Prostate gland (tissue), 2 donors: Measurements from ENCODE around the gene TIMP2. TPM values are rescaled to one million over a fixed set of nuclear protein-coding genes. Genes with fewer than 3 reads are reported as not detected.

Experiments used
- DNase-seq: peaks from one replicate; pipeline ENCODE4 v3.0.0-alpha.2; 2019; ENCODE audit warnings: low spot score
- H3K27ac ChIP-seq, 2 donors: fragments of 200-600 bp; sonication (generic); 2 replicates each; pipeline ENCODE4 v1.5.1; 2017 to 2019
- H3K27me3 ChIP-seq: fragments of 200-600 bp; sonication (generic); replicated peaks from 2 replicates; pipeline ENCODE4 v1.5.1; 2019; ENCODE audit not compliant: insufficient read depth
- H3K36me3 ChIP-seq, 2 donors: fragments of 200-600 bp; sonication (generic); 1 replicate in 1 of 2; 2 replicates in 1 of 2; pipeline versions ENCODE4 v1.5.1 to v1.8.1; 2017 to 2019
- H3K4me1 ChIP-seq: fragments of 200-600 bp; sonication (generic); replicated peaks from 2 replicates; pipeline ENCODE4 v1.5.1; 2019
- H3K4me3 ChIP-seq, 2 donors: fragments of 200-600 bp; sonication (generic); 2 replicates each; pipeline ENCODE4 v1.5.1; 2017 to 2019
- H3K9me3 ChIP-seq: fragments of 200-600 bp; sonication (generic); 2 replicates; pipeline ENCODE4 v1.5.1; 2017
- POLR2A ChIP-seq: fragments of 450-650 bp; IDR thresholded peaks from one replicate; pipeline ENCODE4 v1.6.1; 2016; ENCODE audit warnings: antibody characterized with exemption, mild to moderate bottlenecking
- POLR2AphosphoS5 ChIP-seq: sonication (generic); formaldehyde crosslinking; IDR thresholded peaks from one replicate; pipeline ENCODE4 v1.6.1; 2017; ENCODE audit warnings: antibody characterized with exemption
- WGBS: methylation state at CpG from one replicate; pipeline ENCODE4 v1.1.5; 2018; 5-methylcytosine and 5-hydroxymethylcytosine counted together
- intact Hi-C: fragments of 100-400 bp; cut with DNase I; formaldehyde crosslinking; loops from one replicate; pipeline ENCODE4 v1.14.2; 2022
- total RNA-seq, 2 donors: library from RNA; depleted of rRNA; stranded (reverse); fragments of >200 nt; gene quantifications; one replicate each; pipeline ENCODE4 v1.1.0, GENCODE V29; 2016
- TF ChIP-seq, protein P1 (sequence below), 4 experiments: fragments of 200-600 bp in 2 of 4; fragments of 450-650 bp in 2 of 4; sonication (generic) in 2 of 4; IDR thresholded peaks; 1 replicate in 3 of 4; 2 replicates in 1 of 4; pipeline ENCODE4 v1.5.1; 2016 to 2019; ENCODE audit warnings: antibody characterized with exemption in 4 of 4, mild to moderate bottlenecking in 2 of 4, moderate library complexity in 2 of 4

Gene TIMP2
- total RNA-seq, 2 donors from 2014 or later = 54.5 to 500 TPM

DNA sequence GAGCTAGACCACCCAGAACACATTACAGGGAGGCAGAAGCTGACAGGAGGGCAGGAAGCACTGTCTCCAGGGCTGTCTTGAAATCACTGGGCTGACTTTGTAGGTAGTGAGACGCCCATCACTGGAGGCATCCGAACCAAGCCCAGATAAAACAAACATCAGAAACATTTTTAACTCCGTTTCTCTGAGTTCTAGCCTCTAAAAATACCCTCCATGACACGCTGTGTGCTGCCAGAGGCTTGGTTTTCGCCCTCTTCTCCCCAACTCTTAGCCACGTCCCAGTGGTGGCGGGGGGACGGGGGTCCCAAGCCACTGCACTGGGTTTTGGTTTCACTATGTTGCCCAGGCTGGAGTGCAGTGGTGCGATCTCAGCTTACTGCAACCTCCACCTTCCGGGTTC, 23.4 kb downstream of the TIMP2 start:
- intact Hi-C loops = no loop called here
- H3K4me3 ChIP-seq = no peak overlapping the region
- no peaks in the 10 kb centered on the region for H3K9me3 ChIP-seq
- H3K4me1 ChIP-seq = no peaks in the 10 kb centered on the region
- no peaks in the 10 kb centered on the region for H3K36me3 ChIP-seq
- no peak for TF ChIP-seq POLR2AphosphoS5
- TF ChIP-seq, protein P1, sequence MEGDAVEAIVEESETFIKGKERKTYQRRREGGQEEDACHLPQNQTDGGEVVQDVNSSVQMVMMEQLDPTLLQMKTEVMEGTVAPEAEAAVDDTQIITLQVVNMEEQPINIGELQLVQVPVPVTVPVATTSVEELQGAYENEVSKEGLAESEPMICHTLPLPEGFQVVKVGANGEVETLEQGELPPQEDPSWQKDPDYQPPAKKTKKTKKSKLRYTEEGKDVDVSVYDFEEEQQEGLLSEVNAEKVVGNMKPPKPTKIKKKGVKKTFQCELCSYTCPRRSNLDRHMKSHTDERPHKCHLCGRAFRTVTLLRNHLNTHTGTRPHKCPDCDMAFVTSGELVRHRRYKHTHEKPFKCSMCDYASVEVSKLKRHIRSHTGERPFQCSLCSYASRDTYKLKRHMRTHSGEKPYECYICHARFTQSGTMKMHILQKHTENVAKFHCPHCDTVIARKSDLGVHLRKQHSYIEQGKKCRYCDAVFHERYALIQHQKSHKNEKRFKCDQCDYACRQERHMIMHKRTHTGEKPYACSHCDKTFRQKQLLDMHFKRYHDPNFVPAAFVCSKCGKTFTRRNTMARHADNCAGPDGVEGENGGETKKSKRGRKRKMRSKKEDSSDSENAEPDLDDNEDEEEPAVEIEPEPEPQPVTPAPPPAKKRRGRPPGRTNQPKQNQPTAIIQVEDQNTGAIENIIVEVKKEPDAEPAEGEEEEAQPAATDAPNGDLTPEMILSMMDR (IDR thresholded peaks at IDR 0.05) = no peak
- no peak for TF ChIP-seq POLR2A
- WGBS = 95% methylated on average over 10 of the region's 10 CpGs
- H3K27ac ChIP-seq = no peak overlapping the region
- no peaks in the 10 kb centered on the region for H3K27me3 ChIP-seq
- no peak for DNase-seq

DNA sequence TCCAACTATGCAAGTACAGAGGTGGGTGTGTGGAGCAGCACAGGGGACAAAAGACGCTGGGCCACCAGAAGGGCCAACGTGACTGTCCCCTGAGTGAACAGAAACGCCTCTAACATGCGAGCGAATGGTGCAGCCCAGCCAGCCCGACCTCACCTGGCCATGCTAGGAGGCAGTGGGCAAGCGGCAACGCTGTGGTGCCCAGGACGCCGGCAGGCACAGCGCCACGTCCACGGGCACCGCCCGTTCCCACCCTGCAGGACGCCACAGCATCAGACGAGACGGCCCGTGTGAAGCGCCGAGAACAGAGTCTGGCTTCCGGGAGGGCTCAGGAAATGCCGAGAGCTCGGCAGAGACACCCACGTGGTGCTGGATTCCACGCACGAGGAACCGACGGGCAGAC, 24.4 kb downstream of the TIMP2 start:
- WGBS = 83% methylated on average over 29 of the region's 29 CpGs
- TF ChIP-seq, protein P1 (IDR thresholded peaks at IDR 0.05) = no peak
- TF ChIP-seq POLR2AphosphoS5 (no peak), POLR2A (no peak)
- Histone ChIP-seq H3K4me1 (no peaks in the 10 kb centered on the region), H3K36me3 (no peaks in the 10 kb centered on the region), H3K27me3 (no peaks in the 10 kb centered on the region), H3K9me3 (no peaks in the 10 kb centered on the region), H3K27ac (no peak overlapping the region), H3K4me3 (no peak overlapping the region)
- no peak for DNase-seq
- intact Hi-C loops = no loop called here

DNA sequence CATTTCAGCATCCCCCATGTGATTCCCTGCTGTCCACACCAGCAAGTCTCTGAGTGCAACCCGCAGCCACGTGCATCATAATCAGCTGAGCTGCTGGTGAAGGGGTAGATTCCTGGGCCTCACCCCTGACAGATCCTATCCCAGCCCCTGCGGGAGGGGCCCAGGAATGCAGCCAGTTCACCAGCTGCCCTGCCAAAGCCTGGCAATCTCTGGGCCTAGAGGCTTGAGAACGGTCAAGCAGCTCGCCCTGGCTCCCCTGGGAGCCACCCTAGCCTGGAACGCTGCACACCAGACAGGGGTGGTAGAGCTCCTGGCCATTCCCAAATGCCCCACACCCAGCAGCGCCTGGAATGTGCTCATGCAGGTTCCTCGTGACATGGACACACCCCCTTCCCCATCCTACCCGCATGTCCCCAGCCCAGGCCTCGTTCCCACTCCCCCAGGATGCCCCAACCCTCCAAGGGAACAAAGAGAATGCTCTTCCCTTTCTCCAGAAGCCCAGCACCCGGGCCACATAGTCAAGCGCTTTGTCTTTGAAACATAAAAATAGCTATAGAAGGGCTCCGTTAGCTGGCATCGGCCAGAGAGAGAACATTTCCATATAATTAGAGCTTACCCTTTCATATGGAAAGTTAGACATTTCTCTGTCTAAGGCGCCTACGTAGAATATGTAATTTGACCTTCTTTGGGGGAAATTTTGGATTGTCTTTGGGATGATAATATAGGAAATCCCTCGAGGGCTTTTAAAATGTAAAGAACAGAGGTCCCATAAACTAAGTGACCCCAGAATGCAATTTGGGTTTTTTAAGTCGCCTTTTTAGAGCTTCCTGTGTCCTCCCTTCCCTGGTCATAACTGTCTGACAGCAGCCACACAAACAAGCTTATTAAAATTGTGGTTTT, 25.6 kb downstream of the TIMP2 start:
- H3K27ac ChIP-seq = no peak overlapping the region
- H3K4me1 ChIP-seq = no peaks in the 10 kb centered on the region
- no peaks in the 10 kb centered on the region for H3K36me3 ChIP-seq
- no peak for DNase-seq
- H3K4me3 ChIP-seq = no peak overlapping the region
- WGBS = 42% methylated on average over 18 of the region's 18 CpGs
- no peaks in the 10 kb centered on the region for H3K9me3 ChIP-seq
- H3K27me3 ChIP-seq = no peaks in the 10 kb centered on the region
- intact Hi-C loops = no loop called here
- TF ChIP-seq, protein P1 (IDR thresholded peaks at IDR 0.05) = no peak
- TF ChIP-seq POLR2AphosphoS5 (no peak), POLR2A (no peak)

DNA sequence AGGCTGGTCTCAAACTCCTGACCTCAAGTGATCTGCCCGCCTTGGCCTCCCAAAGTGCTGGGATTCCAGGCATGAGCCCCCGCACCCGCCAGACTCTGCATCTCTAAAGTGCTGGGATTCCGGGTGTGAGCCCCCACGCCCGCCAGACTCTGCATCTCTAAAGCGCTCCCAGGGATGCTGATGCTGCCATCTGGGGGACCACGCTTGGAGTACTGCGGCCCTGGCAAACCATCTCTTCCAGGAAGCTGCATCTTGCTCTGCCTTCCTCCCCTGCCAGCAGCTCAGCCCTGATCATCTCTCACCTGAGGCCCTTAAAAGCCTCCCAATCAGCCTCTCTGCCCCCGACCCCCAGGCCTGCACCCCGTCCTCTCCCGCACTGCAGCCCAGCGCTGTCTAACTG, 26.2 kb downstream of the TIMP2 start:
- Histone ChIP-seq H3K4me3 (no peak overlapping the region), H3K9me3 (no peaks in the 10 kb centered on the region), H3K27me3 (no peaks in the 10 kb centered on the region), H3K36me3 (no peaks in the 10 kb centered on the region), H3K27ac (no peak overlapping the region), H3K4me1 (no peaks in the 10 kb centered on the region)
- 90% methylated on average over 13 of the region's 13 CpGs for WGBS
- no peak for DNase-seq
- TF ChIP-seq, protein P1 (IDR thresholded peaks at IDR 0.05) = no peak
- TF ChIP-seq POLR2A = no peak
- TF ChIP-seq POLR2AphosphoS5 = no peak
- intact Hi-C loops = no loop called here
